BE2C (cell line): Measurements from ENCODE around the gene ATAD3C.
A peak's percentile ranks its signal among the peaks of the same experiment; 100 is the strongest.
"Not testable (repeated sequence)": the region's sequence is repeated elsewhere in the genome, so short reads cannot be mapped to it uniquely, and the experiment has no call there.

Experiments
- DNase-seq: peaks from one replicate; pipeline ENCODE4 v3.0.0-alpha.2; 2020
- H3K27me3 ChIP-seq: fragments of 250-450 bp; sonication (Bioruptor Pico); 2 replicates; pipeline ENCODE4 v1.5.1; 2020; ENCODE audit warnings: mild to moderate bottlenecking
- H3K36me3 ChIP-seq: fragments of 250-450 bp; sonication (Bioruptor Pico); 2 replicates; pipeline ENCODE4 v1.5.1; 2020; ENCODE audit warnings: mild to moderate bottlenecking
- H3K4me1 ChIP-seq: fragments of 250-450 bp; sonication (Bioruptor Pico); 2 replicates; pipeline ENCODE4 v1.5.1; 2020
- H3K4me3 ChIP-seq: 2 replicates; pipeline ENCODE4 v1.5.1; 2011; ENCODE audit warnings: low read depth, low read length
- H3K9me3 ChIP-seq: fragments of 250-450 bp; sonication (Bioruptor Pico); 2 replicates; pipeline ENCODE4 v1.5.1; 2020
- CTCF ChIP-seq: IDR thresholded peaks from 2 replicates; pipeline ENCODE4 v1.5.1; 2012; ENCODE audit warnings: mild to moderate bottlenecking, low read depth, low read length

The ATAD3C gene

GRCh38 chr1:1460540-1461130 is 11.1 kb downstream of the ATAD3C start:
- peaks cover 3% of the 10 kb centered on the region; the same call in 1 of the 2 replicates for H3K9me3 ChIP-seq
- DNase-seq, result no peak
- no peaks in the 10 kb centered on the region for H3K36me3 ChIP-seq
- H3K27me3 ChIP-seq, result no peaks in the 10 kb centered on the region
- peaks cover 4% of the 10 kb centered on the region for H3K4me1 ChIP-seq
- H3K4me3 ChIP-seq, result no peak overlapping the region
- TF ChIP-seq CTCF, result no peak

- Histone ChIP-seq H3K27me3 (no peaks in the 10 kb centered on the region), H3K4me3 (peak overlapping the region; percentile 32), H3K36me3 (no peaks in the 10 kb centered on the region), H3K4me1 (peaks cover 4% of the 10 kb centered on the region), H3K9me3 (peaks cover 3% of the 10 kb centered on the region; the same call in 1 of the 2 replicates)
- no peak for TF ChIP-seq CTCF
- DNase-seq, result no peak
Measured at GRCh38 chr1:1461721-1462317, 12.3 kb downstream of the ATAD3C start.

- Histone ChIP-seq H3K27me3 (no peaks in the 10 kb centered on the region), H3K9me3 (peaks cover 3% of the 10 kb centered on the region; the same call in 1 of the 2 replicates), H3K36me3 (no peaks in the 10 kb centered on the region), H3K4me3 (peak overlapping the region; percentile 32), H3K4me1 (peaks cover 4% of the 10 kb centered on the region)
- DNase-seq, result peak; percentile 74
- TF ChIP-seq CTCF, result no peak
Measured at GRCh38 chr1:1462318-1462966, 13.0 kb downstream of the ATAD3C start.

- no peak for DNase-seq
- H3K4me1 ChIP-seq, result peaks cover 4% of the 10 kb centered on the region
- peaks cover 3% of the 10 kb centered on the region; the same call in 1 of the 2 replicates for H3K9me3 ChIP-seq
- H3K27me3 ChIP-seq, result no peaks in the 10 kb centered on the region
- H3K36me3 ChIP-seq, result no peaks in the 10 kb centered on the region
- TF ChIP-seq CTCF, result no peak
- no peak overlapping the region for H3K4me3 ChIP-seq
Measured at GRCh38 chr1:1463312-1463711, 13.8 kb downstream of the ATAD3C start.

- not testable (repeated sequence) for H3K36me3 ChIP-seq, H3K27me3 ChIP-seq, DNase-seq, H3K4me3 ChIP-seq, H3K4me1 ChIP-seq, H3K9me3 ChIP-seq
Measured at GRCh38 chr1:1468196-1468985, 18.9 kb downstream of the ATAD3C start.

- H3K27me3 ChIP-seq, result no peaks in the 10 kb centered on the region
- peak overlapping the region; percentile 96 for H3K4me3 ChIP-seq
- DNase-seq, result no peak
- no peaks in the 10 kb centered on the region for H3K9me3 ChIP-seq
- H3K4me1 ChIP-seq, result peaks cover 4% of the 10 kb centered on the region
- no peak for TF ChIP-seq CTCF
- peaks cover 14% of the 10 kb centered on the region for H3K36me3 ChIP-seq
Measured at GRCh38 chr1:1470626-1471388, 21.3 kb downstream of the ATAD3C start.
